Measurements from ENCODE around the gene ABCB9. TPM values are rescaled to one million over a fixed set of nuclear protein-coding genes. Genes with fewer than 3 reads are reported as not detected.

Gene ABCB9
- total RNA-seq, 4 donors from 2014 or later: 2.3 to 8.4 (median 3.5) TPM

GRCh38 chr12:122983789-122984515 is 17.7 kb upstream of the ABCB9 start:
- Histone ChIP-seq H3K4me1 (peaks cover 2 to 62% (median 53%) of the 10 kb centered on the region in 3 donors), H3K9me3 (no peaks in the 10 kb centered on the region), H3K27me3 (no peaks in the 10 kb centered on the region), H3K27ac (peak overlapping the region in 3 of 4 donors; percentile 27 to 90 (median 88)), H3K4me3 (no peak overlapping the region), H3K36me3 (peaks cover 0 to 60% of the 10 kb centered on the region in 2 donors)
- TF ChIP-seq, protein P1, sequence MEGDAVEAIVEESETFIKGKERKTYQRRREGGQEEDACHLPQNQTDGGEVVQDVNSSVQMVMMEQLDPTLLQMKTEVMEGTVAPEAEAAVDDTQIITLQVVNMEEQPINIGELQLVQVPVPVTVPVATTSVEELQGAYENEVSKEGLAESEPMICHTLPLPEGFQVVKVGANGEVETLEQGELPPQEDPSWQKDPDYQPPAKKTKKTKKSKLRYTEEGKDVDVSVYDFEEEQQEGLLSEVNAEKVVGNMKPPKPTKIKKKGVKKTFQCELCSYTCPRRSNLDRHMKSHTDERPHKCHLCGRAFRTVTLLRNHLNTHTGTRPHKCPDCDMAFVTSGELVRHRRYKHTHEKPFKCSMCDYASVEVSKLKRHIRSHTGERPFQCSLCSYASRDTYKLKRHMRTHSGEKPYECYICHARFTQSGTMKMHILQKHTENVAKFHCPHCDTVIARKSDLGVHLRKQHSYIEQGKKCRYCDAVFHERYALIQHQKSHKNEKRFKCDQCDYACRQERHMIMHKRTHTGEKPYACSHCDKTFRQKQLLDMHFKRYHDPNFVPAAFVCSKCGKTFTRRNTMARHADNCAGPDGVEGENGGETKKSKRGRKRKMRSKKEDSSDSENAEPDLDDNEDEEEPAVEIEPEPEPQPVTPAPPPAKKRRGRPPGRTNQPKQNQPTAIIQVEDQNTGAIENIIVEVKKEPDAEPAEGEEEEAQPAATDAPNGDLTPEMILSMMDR (IDR thresholded peaks at IDR 0.05): no peak
- TF ChIP-seq POLR2AphosphoS5 (IDR thresholded peaks at IDR 0.05) (peak; percentile 49), POLR2A (IDR thresholded peaks at IDR 0.05) (no peak), EP300 (IDR thresholded peaks at IDR 0.05) (no peak)
- ATAC-seq: no peak
- WGBS, 2 donors (ENCODE audit: low coverage in 1 of 2): 8 to 13% methylated on average over 1 to 2 of the region's 9 CpGs

DNA sequence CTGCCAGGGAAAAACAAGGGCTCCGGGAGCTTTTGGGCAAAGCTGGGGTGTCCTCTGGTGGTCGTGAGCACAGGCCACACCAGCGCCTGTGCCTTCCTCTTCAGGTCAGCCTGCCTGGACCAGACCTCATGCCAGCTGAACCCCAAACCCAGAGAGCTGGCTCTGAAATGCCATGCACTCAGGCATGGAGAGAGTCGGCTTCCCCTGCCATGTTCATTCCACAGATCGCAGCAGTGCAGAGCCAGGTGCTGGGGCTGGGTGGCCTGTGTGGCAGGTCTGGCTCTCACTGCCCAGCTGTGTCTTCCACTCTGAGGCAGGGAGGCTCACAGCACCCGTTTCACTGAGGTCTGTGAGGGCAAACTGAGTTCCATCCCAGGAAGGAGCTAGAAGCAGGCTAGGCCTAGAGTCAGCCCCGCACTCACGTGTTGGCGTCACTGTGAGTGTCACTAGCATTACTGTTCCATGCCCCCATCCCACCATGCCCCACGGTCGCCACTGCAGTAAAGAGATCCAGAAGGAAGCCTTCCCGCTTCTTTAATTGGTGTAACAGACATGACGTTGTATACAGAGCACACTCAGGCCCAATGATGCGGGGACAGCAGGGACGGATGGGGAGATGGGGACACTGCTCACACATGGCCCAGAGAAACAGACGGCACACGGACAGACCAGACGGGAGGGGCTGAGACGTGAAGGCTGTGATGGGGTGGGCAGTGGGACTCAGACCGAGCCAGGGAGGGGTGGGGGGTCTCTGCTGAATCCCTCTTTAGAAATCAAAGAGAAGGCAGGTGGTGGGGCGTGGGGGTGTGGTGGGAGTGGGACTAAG is 16.9 kb upstream of the ABCB9 start:
- no peak for ATAC-seq
- H3K4me1 ChIP-seq: peaks cover 2 to 70% (median 53%) of the 10 kb centered on the region in 3 donors
- no peaks in the 10 kb centered on the region for H3K9me3 ChIP-seq
- peak overlapping the region in 3 of 4 donors; percentile 27 to 90 (median 88) for H3K27ac ChIP-seq
- 29 to 39% methylated on average over 4 to 12 of the region's 21 CpGs for WGBS, 2 donors (ENCODE audit: low coverage in 1 of 2)
- TF ChIP-seq EP300 (IDR thresholded peaks at IDR 0.05) (no peak), POLR2A (IDR thresholded peaks at IDR 0.05) (no peak), POLR2AphosphoS5 (IDR thresholded peaks at IDR 0.05) (peak; percentile 8)
- TF ChIP-seq, protein P1 (IDR thresholded peaks at IDR 0.05): no peak
- no peaks in the 10 kb centered on the region for H3K27me3 ChIP-seq
- H3K36me3 ChIP-seq: peaks cover 0 to 60% of the 10 kb centered on the region in 2 donors
- no peak overlapping the region for H3K4me3 ChIP-seq

DNA sequence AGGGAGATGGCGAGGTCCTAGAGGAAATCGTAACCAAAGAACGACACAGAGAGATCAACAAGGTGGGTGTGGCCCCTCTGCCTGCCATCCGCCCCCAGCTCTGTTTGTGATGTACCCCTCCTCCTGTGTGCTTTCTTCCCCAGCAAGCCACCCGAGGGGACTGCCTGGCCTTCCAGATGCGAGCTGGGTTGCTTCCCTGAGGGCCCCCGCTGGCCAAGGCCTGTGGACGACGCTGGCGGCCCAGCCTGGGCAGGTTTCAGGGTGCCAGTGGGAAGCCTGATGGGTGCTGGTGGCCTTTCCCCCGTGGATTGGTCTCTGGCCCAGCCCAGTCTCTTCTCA is 16.2 kb upstream of the ABCB9 start:
- TF ChIP-seq POLR2A (IDR thresholded peaks at IDR 0.05) (no peak), EP300 (IDR thresholded peaks at IDR 0.05) (no peak), POLR2AphosphoS5 (IDR thresholded peaks at IDR 0.05) (no peak)
- TF ChIP-seq, protein P1 (IDR thresholded peaks at IDR 0.05): no peak
- H3K27ac ChIP-seq: peak overlapping the region in 2 of 4 donors; percentile 88 to 90
- H3K36me3 ChIP-seq: peaks cover 0 to 59% of the 10 kb centered on the region in 2 donors
- ATAC-seq: no peak
- no peaks in the 10 kb centered on the region for H3K9me3 ChIP-seq
- H3K4me3 ChIP-seq: peak overlapping the region in 1 of 2 donors; percentile 77
- peaks cover 2 to 77% (median 53%) of the 10 kb centered on the region in 3 donors for H3K4me1 ChIP-seq
- 47% methylated on average over 4 of the region's 11 CpGs; no CpG with 5 or more reads in 1 of the 2 donors for WGBS, 2 donors (ENCODE audit: low coverage in 1 of 2)
- H3K27me3 ChIP-seq: no peaks in the 10 kb centered on the region

DNA sequence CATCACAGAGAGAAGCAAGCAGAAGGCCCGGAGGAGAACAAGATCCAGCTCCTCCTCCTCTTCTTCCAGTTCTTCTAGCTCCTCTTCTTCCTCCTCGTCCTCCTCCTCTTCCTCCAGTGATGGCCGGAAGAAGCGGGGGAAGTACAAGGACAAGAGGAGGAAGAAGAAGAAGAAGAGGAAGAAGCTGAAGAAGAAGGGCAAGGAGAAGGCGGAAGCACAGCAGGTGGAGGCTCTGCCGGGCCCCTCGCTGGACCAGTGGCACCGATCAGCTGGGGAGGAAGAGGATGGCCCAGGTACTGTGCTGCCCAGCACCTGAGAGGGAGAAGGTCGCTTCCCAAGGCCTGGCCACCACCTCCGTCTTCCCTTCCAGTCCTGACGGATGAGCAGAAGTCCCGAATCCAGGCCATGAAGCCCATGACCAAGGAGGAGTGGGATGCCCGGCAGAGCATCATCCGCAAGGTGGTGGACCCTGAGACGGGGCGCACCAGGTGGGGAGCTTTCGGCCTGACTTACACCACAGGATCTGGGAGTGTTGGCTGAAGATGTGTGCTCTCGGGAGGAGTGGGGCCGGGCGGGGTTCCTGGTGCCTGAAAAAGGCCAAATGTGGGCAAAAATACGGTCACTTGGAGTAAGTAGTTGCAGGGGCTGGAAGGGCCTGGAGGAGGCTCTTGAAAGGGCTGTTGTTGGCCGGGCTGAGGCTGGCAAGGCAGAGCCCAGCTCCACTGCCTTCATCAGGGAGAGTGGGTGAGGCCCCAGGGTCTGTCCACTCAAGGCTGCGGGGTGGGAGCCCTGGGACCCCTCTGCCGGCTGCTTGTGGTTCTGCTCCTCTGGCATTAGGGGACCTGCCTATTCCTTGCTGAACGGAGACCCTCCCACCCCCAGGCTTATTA is 15.6 kb upstream of the ABCB9 start:
- Histone ChIP-seq H3K4me1 (peaks cover 2 to 83% (median 55%) of the 10 kb centered on the region in 3 donors), H3K9me3 (no peaks in the 10 kb centered on the region), H3K27ac (peak overlapping the region in 3 of 4 donors; percentile 88 to 92 (median 90)), H3K36me3 (peaks cover 0 to 59% of the 10 kb centered on the region in 2 donors), H3K27me3 (no peaks in the 10 kb centered on the region), H3K4me3 (peak overlapping the region; percentile 77 to 95)
- 0 to 65% methylated on average over 1 to 2 of the region's 25 CpGs for WGBS, 2 donors (ENCODE audit: low coverage in 1 of 2)
- ATAC-seq: no peak
- TF ChIP-seq POLR2A (IDR thresholded peaks at IDR 0.05) (no peak), POLR2AphosphoS5 (IDR thresholded peaks at IDR 0.05) (no peak), EP300 (IDR thresholded peaks at IDR 0.05) (no peak)
- TF ChIP-seq, protein P1 (IDR thresholded peaks at IDR 0.05): no peak

Data from gastroesophageal sphincter (tissue), 4 donors.